Endothelial cell (in vitro differentiated cells): ENCODE measurements around the gene TMOD1. TPM values are rescaled to one million over a fixed set of nuclear protein-coding genes. Genes with fewer than 3 reads are reported as not detected.
"Not testable (repeated sequence)": the region's sequence is repeated elsewhere in the genome, so short reads cannot be mapped to it uniquely, and the experiment has no call there.

Experiments
- DNase-seq: peaks from one replicate; pipeline ENCODE4 v3.0.0; 2021; ENCODE audit warnings: low spot score
- H3K27ac Mint-ChIP-seq: one replicate; pipeline ENCODE4 v1.8.0; 2021; ENCODE audit warnings: mixed read lengths, inconsistent platforms; ENCODE audit not compliant: unreplicated experiment
- H3K27me3 Mint-ChIP-seq: one replicate; pipeline ENCODE4 v1.8.0; 2021; ENCODE audit warnings: mild to moderate bottlenecking, moderate library complexity, mixed read lengths, inconsistent platforms; ENCODE audit not compliant: unreplicated experiment
- H3K36me3 Mint-ChIP-seq: one replicate; pipeline ENCODE4 v1.8.0; 2021; ENCODE audit warnings: mild to moderate bottlenecking, low read depth, mixed read lengths, inconsistent platforms; ENCODE audit not compliant: unreplicated experiment
- H3K4me1 Mint-ChIP-seq: one replicate; pipeline ENCODE4 v1.8.0; 2021; ENCODE audit warnings: mild to moderate bottlenecking, mixed read lengths, inconsistent platforms; ENCODE audit not compliant: unreplicated experiment
- H3K4me3 Mint-ChIP-seq: one replicate; pipeline ENCODE4 v1.8.0; 2021; ENCODE audit warnings: mild to moderate bottlenecking, mixed read lengths, inconsistent platforms; ENCODE audit not compliant: unreplicated experiment
- H3K9me3 Mint-ChIP-seq: one replicate; pipeline ENCODE4 v1.8.0; 2021; ENCODE audit warnings: mixed read lengths, inconsistent platforms; ENCODE audit not compliant: unreplicated experiment
- total RNA-seq: library from RNA; stranded (reverse); fragmentation: NEBNext Ultra II Directional; extraction: Animal tissue kit (Norgen Biotek cat#: 25700); gene quantifications from one replicate; pipeline ENCODE4 v1.2.1, GENCODE V29; 2021; ENCODE audit not compliant: unreplicated experiment
- TF ChIP-seq, protein P1 (sequence below): fragments of 200-600 bp; sonication (generic); IDR thresholded peaks from one replicate; pipeline ENCODE4 v1.5.0; 2021; ENCODE audit warnings: antibody characterized with exemption; ENCODE audit not compliant: unreplicated experiment

Gene TMOD1
- total RNA-seq, 1 donor from 2014 or later, result 0.41 TPM

DNA sequence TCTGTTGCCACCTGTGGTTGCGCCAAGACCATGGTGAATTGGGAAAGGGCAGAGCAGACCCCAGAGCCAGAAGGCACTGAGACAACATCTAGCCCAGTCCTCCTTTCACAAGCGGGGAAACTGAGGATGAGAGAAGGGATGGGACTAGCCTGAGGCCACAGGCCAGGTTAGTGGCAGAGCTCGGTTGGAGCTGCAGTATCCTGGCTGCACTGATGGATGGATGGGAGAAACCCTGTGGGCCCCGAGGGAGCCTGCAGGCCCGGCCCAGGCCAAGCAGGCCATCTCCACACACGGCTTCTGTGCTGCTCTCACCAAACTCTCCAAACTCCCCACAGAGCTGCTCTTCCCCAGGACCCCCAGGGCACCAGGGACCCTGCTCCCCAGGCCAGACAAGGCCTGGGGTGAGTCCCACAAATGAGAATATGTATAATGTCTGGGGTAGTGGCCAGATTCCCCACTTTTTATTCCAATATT is 71.5 kb downstream of the TMOD1 start:
- Mint-ChIP-seq H3K9me3 (no peaks in the 10 kb centered on the region), H3K27ac (no peak overlapping the region), H3K4me1 (no peaks in the 10 kb centered on the region), H3K4me3 (no peak overlapping the region), H3K27me3 (peaks cover 1% of the 10 kb centered on the region), H3K36me3 (no peaks in the 10 kb centered on the region)
- DNase-seq, result no peak
- TF ChIP-seq, protein P1, sequence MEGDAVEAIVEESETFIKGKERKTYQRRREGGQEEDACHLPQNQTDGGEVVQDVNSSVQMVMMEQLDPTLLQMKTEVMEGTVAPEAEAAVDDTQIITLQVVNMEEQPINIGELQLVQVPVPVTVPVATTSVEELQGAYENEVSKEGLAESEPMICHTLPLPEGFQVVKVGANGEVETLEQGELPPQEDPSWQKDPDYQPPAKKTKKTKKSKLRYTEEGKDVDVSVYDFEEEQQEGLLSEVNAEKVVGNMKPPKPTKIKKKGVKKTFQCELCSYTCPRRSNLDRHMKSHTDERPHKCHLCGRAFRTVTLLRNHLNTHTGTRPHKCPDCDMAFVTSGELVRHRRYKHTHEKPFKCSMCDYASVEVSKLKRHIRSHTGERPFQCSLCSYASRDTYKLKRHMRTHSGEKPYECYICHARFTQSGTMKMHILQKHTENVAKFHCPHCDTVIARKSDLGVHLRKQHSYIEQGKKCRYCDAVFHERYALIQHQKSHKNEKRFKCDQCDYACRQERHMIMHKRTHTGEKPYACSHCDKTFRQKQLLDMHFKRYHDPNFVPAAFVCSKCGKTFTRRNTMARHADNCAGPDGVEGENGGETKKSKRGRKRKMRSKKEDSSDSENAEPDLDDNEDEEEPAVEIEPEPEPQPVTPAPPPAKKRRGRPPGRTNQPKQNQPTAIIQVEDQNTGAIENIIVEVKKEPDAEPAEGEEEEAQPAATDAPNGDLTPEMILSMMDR, result no peak

GRCh38 chr9:97573482-97574073 is 72.1 kb downstream of the TMOD1 start:
- Mint-ChIP-seq H3K27me3 (peaks cover 1% of the 10 kb centered on the region), H3K4me1 (no peaks in the 10 kb centered on the region), H3K4me3 (no peak overlapping the region), H3K27ac (no peak overlapping the region), H3K9me3 (no peaks in the 10 kb centered on the region), H3K36me3 (no peaks in the 10 kb centered on the region)
- no peak for DNase-seq
- TF ChIP-seq, protein P1, result no peak

- not testable (repeated sequence) for H3K36me3 Mint-ChIP-seq, H3K4me3 Mint-ChIP-seq, H3K9me3 Mint-ChIP-seq, DNase-seq, H3K4me1 Mint-ChIP-seq, H3K27me3 Mint-ChIP-seq, H3K27ac Mint-ChIP-seq
These were observed 72.7 kb downstream of the TMOD1 start for GRCh38 chr9:97574101-97574571.

- not testable (repeated sequence) for H3K4me1 Mint-ChIP-seq
These were observed 73.6 kb downstream of the TMOD1 start for GRCh38 chr9:97574921-97575672.

GRCh38 chr9:97575673-97576200 is 74.3 kb downstream of the TMOD1 start:
- DNase-seq, result no peak
- Mint-ChIP-seq H3K4me1 (no peaks in the 10 kb centered on the region), H3K9me3 (no peaks in the 10 kb centered on the region), H3K4me3 (no peak overlapping the region), H3K27me3 (no peaks in the 10 kb centered on the region), H3K27ac (no peak overlapping the region), H3K36me3 (no peaks in the 10 kb centered on the region)
- TF ChIP-seq, protein P1, result no peak

More at GRCh38 chr9:97574921-97575672, 73.6 kb downstream of the TMOD1 start:
- not testable (repeated sequence) for DNase-seq, H3K9me3 Mint-ChIP-seq, H3K36me3 Mint-ChIP-seq, H3K27me3 Mint-ChIP-seq, H3K4me3 Mint-ChIP-seq, H3K27ac Mint-ChIP-seq

- Mint-ChIP-seq H3K27ac (no peak overlapping the region), H3K4me1 (no peaks in the 10 kb centered on the region), H3K27me3 (no peaks in the 10 kb centered on the region), H3K9me3 (no peaks in the 10 kb centered on the region), H3K36me3 (no peaks in the 10 kb centered on the region), H3K4me3 (no peak overlapping the region)
- TF ChIP-seq, protein P1, result no peak
- DNase-seq, result no peak
These were observed 75.6 kb downstream of the TMOD1 start for GRCh38 chr9:97577051-97577450.
